OCI-LY1 (cell line): Measurements from ENCODE around the gene S1PR5.

Source experiments
- H2AFZ ChIP-seq: fragments of 200-600 bp; sonication (generic), shearing (Covaris generic); 2 replicates; pipeline ENCODE4 v1.6.0; 2014; ENCODE audit warnings: antibody characterized with exemption, mild to moderate bottlenecking, low read length
- H3F3A ChIP-seq: fragments of 200-600 bp; sonication (generic), shearing (Covaris generic); 2 replicates; pipeline ENCODE4 v1.6.0; 2014; ENCODE audit warnings: mild to moderate bottlenecking, antibody characterized with exemption, low read length, moderate library complexity; ENCODE audit not compliant: insufficient read depth
- H3K27ac ChIP-seq: fragments of 200-600 bp; sonication (generic); 2 replicates; pipeline ENCODE4 v1.5.1; 2014; ENCODE audit warnings: low read length, mixed run types, mild to moderate bottlenecking, low read depth; ENCODE audit not compliant: poor library complexity, severe bottlenecking
- H3K27me3 ChIP-seq: fragments of 200-600 bp; sonication (generic); 2 replicates; pipeline ENCODE4 v1.6.0; 2014; ENCODE audit warnings: antibody characterized with exemption, mild to moderate bottlenecking, low read length, moderate library complexity; ENCODE audit not compliant: insufficient read depth
- H3K36me3 ChIP-seq: fragments of 200-600 bp; sonication (generic); 2 replicates; pipeline ENCODE4 v1.6.1; 2014; ENCODE audit warnings: mild to moderate bottlenecking, antibody characterized with exemption, low read length, moderate library complexity, mixed read lengths; ENCODE audit not compliant: insufficient read depth
- H3K4me1 ChIP-seq: fragments of 200-600 bp; sonication (generic); 2 replicates; pipeline ENCODE4 v1.5.1; 2014; ENCODE audit warnings: mild to moderate bottlenecking, low read length, moderate library complexity; ENCODE audit not compliant: insufficient read depth, severe bottlenecking
- H3K4me2 ChIP-seq: fragments of 200-600 bp; sonication (generic), shearing (Covaris generic); 2 replicates; pipeline ENCODE4 v1.6.1; 2014; ENCODE audit warnings: low read length
- H3K4me3 ChIP-seq: fragments of 200-600 bp; sonication (generic); 2 replicates; pipeline ENCODE4 v1.5.1; 2014; ENCODE audit warnings: low read length, low read depth, mild to moderate bottlenecking, mixed read lengths; ENCODE audit not compliant: poor library complexity, severe bottlenecking
- H3K79me2 ChIP-seq: fragments of 200-600 bp; shearing (Covaris generic); 2 replicates; pipeline ENCODE4 v1.6.1; 2016; ENCODE audit warnings: mixed run types, low read length, mixed read lengths; ENCODE audit not compliant: insufficient read depth
- H3K9ac ChIP-seq: fragments of 200-600 bp; sonication (generic), shearing (Covaris generic); 2 replicates; pipeline ENCODE4 v1.6.1; 2014; ENCODE audit warnings: mild to moderate bottlenecking, low read length, mixed read lengths
- H3K9me2 ChIP-seq: fragments of 200-600 bp; sonication (generic), shearing (Covaris generic); 2 replicates; pipeline ENCODE4 v1.6.1; 2014; ENCODE audit warnings: low read depth, mild to moderate bottlenecking, low read length, mixed read lengths
- H3K9me3 ChIP-seq: fragments of 200-600 bp; shearing (Covaris generic); 2 replicates; pipeline ENCODE4 v1.6.1; 2014; ENCODE audit warnings: low read length, mixed read lengths
- H4K20me1 ChIP-seq: fragments of 200-600 bp; sonication (generic), shearing (Covaris generic); 2 replicates; pipeline ENCODE4 v1.6.0; 2016; ENCODE audit warnings: mild to moderate bottlenecking, low read length; ENCODE audit not compliant: insufficient read depth
- EZH2 ChIP-seq: fragments of 200-600 bp; sonication (generic), shearing (Covaris generic); IDR thresholded peaks from 2 replicates; pipeline ENCODE4 v1.8.0; 2017; ENCODE audit warnings: borderline replicate concordance, mixed run types, mild to moderate bottlenecking, antibody characterized with exemption, low read length, moderate library complexity, mixed read lengths
- TF ChIP-seq, protein P1 (sequence below): fragments of 200-600 bp; sonication (generic), shearing (Covaris generic); IDR thresholded peaks from 2 replicates; pipeline ENCODE4 v1.5.1; 2017; ENCODE audit warnings: mild to moderate bottlenecking, antibody characterized with exemption, low read length, moderate library complexity, mixed read lengths

S1PR5 gene

DNA sequence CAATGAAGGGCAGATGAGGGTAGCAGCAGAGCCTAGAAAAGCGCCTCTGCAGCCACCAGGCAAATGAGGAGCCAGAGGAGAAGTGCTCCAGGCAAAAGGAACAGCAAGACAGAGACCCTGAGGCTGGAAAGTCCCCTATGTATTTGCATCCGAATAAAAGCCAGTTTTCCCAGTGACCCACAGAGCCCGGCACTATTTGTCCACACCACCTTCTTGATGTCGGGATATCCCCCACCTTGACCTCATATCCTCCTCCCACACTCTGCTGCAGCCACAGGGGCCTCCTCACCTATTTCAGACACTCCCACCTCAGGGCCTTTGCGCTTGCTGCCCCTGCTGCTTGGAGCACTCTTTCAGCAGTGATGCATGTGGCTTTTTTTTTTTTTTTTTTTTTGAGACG lies 33.1 kb upstream of the S1PR5 start:
- Histone ChIP-seq H3K9me2 (no peaks in the 10 kb centered on the region), H3K4me2 (no peak overlapping the region), H3K36me3 (peaks cover 70% of the 10 kb centered on the region), H4K20me1 (no peaks in the 10 kb centered on the region), H3K9me3 (no peaks in the 10 kb centered on the region), H3K9ac (no peak overlapping the region), H3K27me3 (no peaks in the 10 kb centered on the region), H3K79me2 (no peaks in the 10 kb centered on the region), H3K4me3 (no peak overlapping the region), H3F3A (peaks cover 12% of the 10 kb centered on the region; the same call in 1 of the 2 replicates), H3K27ac (no peak overlapping the region), H2AFZ (no peak overlapping the region), H3K4me1 (peaks cover 34% of the 10 kb centered on the region)
- TF ChIP-seq EZH2: no peak
- TF ChIP-seq, protein P1, sequence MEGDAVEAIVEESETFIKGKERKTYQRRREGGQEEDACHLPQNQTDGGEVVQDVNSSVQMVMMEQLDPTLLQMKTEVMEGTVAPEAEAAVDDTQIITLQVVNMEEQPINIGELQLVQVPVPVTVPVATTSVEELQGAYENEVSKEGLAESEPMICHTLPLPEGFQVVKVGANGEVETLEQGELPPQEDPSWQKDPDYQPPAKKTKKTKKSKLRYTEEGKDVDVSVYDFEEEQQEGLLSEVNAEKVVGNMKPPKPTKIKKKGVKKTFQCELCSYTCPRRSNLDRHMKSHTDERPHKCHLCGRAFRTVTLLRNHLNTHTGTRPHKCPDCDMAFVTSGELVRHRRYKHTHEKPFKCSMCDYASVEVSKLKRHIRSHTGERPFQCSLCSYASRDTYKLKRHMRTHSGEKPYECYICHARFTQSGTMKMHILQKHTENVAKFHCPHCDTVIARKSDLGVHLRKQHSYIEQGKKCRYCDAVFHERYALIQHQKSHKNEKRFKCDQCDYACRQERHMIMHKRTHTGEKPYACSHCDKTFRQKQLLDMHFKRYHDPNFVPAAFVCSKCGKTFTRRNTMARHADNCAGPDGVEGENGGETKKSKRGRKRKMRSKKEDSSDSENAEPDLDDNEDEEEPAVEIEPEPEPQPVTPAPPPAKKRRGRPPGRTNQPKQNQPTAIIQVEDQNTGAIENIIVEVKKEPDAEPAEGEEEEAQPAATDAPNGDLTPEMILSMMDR: no peak

DNA sequence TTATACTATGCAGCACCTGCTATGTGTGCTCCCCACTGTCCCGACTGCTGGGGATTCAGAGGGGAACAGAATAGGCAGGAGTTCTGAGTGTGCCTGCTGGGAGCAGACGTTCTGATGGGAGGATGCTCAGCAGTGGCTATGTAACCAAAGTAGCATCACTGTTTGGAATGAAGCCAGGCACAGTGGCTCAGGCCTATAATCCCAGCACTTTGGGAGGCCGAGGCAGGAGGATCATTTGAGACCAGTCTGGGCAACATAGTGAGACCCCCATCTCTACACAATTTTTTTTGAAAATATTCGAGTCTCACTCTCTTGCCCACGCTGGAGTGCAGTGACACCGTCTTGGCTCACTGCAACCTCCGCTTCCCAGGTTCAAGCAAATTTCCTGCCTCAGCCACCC lies 32.5 kb upstream of the S1PR5 start:
- TF ChIP-seq EZH2: no peak
- TF ChIP-seq, protein P1: no peak
- H3K36me3 ChIP-seq: peaks cover 64% of the 10 kb centered on the region
- H3K79me2 ChIP-seq: peaks cover 2% of the 10 kb centered on the region; the same call in 1 of the 2 replicates
- no peaks in the 10 kb centered on the region for H3K9me2 ChIP-seq
- H2AFZ ChIP-seq: no peak overlapping the region
- H3K4me2 ChIP-seq: no peak overlapping the region
- H4K20me1 ChIP-seq: no peaks in the 10 kb centered on the region
- no peak overlapping the region for H3K9ac ChIP-seq
- no peak overlapping the region for H3K27ac ChIP-seq
- H3K9me3 ChIP-seq: no peaks in the 10 kb centered on the region
- peaks cover 12% of the 10 kb centered on the region; the same call in 1 of the 2 replicates for H3F3A ChIP-seq
- no peaks in the 10 kb centered on the region for H3K27me3 ChIP-seq
- peaks cover 34% of the 10 kb centered on the region for H3K4me1 ChIP-seq
- no peak overlapping the region for H3K4me3 ChIP-seq

DNA sequence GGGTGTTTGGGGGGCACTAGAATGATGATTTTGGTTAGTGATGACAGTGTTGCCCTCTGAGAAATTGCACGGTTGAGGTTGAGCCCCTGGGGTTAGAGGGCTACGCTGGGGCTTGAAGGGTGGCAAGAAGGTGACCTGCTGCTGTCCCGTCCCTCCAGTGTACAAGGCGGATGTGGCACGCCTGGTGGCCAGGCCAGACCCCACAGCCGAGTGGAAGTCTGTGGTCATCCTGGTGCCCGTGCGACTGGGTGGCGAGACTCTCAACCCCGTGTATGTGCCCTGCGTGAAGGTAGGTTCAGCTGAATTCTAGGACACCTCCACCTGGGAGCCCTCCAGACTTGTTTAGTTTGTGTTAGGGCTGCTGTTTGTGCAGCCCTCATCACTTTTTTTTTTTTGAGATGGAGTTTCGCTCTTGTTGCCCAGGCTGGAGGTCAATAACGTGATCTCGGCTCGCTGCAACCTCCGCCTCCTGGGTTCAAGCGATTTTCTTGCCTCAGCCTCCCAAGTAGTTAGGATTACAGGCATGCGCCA lies 31.6 kb upstream of the S1PR5 start:
- H4K20me1 ChIP-seq: no peaks in the 10 kb centered on the region
- no peaks in the 10 kb centered on the region for H3K9me2 ChIP-seq
- no peak overlapping the region for H3K4me3 ChIP-seq
- no peaks in the 10 kb centered on the region for H3K27me3 ChIP-seq
- no peak overlapping the region for H3K27ac ChIP-seq
- peaks cover 59% of the 10 kb centered on the region for H3K36me3 ChIP-seq
- H3K9me3 ChIP-seq: no peaks in the 10 kb centered on the region
- no peak overlapping the region for H3K4me2 ChIP-seq
- peaks cover 9% of the 10 kb centered on the region; the same call in 1 of the 2 replicates for H3K79me2 ChIP-seq
- peaks cover 8% of the 10 kb centered on the region; the same call in 1 of the 2 replicates for H3F3A ChIP-seq
- no peak overlapping the region for H3K9ac ChIP-seq
- H2AFZ ChIP-seq: no peak overlapping the region
- TF ChIP-seq, protein P1: no peak
- TF ChIP-seq EZH2: no peak
- H3K4me1 ChIP-seq: peaks cover 27% of the 10 kb centered on the region
